NCI-H1694 treated with DMSO at 0.1 percent for 48 hours (cell line): ENCODE measurements around the gene HLTF.

Source experiments
- DNase-seq: peaks from one replicate; lab custom pipeline; 2025; lab: John Stamatoyannopoulos, UW

Gene HLTF

DNA sequence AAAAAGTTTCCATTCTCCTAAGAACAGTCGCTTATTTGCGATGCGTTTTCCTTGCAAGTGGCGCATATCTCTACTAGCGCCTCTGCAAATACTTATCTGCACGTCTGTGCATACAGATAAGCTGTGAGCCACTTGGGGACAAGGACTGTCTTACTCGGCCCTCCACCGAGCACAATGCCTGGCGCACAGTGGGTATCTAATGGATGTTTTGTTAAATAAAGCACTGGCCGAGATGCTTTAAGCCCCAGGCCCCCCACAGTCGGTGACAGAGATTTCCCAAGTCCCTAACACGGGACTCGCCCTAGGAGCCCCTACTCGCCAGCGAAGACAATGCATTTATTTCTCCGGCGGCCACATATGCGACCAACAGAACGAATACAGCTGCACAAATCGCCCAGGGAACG lies 503 bp downstream of the HLTF start:
- DNase-seq, result peak; percentile 55

DNA sequence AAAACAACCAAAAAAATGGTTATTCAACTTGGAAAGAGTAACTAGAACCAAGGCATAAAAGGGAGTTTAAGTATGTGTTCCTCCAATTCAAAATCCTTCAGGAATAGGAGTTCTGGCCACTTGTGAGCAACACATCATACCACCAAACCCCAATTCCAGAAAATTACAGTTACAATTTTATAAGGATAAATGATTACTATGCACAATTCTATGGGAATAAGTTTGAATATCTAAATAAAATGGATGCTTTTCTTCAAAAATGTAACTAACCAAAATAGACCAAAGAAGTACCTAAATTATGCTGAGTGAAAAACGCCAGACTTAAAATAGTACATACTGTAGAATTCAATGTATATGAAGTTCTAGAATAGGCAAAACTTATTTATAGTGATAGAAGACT lies 4.6 kb downstream of the HLTF start:
- DNase-seq, result no peak

DNA sequence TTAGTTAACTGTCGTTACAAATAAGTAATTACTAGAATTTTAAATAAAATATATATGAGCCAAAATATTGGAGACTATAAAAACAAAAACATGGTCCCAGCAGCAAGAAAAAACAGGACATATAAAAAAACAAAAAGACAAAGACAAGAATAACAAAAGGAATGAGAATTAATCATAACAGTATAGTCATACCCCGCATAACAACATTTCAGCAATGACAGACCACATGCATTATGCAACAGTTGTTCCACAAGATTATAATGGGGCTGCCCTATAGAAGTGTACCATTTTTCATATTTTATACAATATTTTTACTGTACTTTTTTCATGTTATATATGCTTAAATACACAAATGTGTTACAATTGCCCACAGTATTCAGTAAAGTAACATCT lies 5.6 kb downstream of the HLTF start:
- DNase-seq, result no peak

DNA sequence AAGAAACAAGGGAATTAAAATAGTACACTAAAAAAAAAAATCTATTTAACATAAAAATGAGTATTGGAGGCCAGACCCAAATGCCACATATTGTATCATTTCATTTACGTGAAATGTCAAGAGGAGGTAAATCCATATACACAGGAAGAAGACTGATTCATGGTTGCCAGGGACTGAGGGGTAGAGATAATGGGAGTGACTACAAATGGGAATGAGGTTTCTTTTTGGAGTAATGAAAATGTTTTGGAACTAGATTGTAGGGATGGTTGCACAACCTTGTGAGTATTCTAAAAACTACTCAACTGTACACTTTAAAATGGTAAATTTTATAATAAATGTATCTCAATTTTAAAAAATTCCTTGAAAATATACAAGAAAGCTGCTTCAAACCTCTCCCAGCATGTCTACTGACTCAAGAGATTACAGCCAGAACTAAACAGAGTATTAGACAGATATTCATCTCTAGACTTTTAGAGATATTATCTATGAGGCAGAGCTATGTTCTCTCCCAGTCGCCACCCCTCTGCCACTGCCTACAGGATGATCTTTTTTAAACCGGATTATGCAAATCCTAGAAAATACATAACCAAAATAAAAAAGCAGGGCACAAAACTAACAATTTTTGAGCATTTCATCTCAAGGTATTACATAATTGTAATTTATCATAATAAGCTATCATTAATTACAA lies 6.2 kb downstream of the HLTF start:
- DNase-seq, result no peak

DNA sequence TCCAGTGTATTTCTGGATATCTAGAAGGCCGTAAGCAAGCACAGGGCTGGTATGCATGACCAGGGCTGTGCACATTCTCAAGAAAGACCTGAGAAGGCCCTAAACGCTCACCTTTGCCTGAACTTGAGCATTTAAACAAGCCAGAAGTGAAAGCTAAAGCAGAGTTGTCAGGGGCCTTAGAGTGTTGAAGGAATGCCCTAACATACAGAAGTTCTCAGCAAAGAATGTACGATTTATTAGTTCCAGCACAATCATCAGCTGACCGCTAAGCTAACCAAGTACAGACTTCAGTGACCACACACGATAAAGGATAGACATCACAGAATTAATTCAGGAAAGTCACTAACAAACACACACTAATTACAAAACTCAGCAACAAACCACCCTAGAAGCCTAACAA lies 8.7 kb downstream of the HLTF start:
- DNase-seq, result no peak

DNA sequence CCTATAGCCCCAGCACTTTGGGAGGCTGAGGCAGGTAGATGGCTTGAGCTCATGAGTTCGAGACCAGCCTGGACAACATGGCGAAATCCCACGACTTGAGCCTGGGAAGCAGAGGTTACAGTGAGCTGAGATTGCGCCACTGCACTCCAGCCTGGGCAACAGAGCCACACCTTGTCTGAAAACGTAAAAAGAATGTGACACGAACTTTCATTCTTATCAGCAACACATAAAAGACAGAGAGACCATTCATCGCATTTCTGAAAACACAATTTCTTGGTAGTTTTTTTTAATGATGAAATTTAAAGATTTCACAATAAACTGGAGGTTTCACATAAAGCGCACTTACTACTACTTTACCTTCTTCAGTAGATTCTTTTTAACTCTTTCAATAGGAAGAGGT lies 18.4 kb downstream of the HLTF start:
- DNase-seq, result no peak

DNA sequence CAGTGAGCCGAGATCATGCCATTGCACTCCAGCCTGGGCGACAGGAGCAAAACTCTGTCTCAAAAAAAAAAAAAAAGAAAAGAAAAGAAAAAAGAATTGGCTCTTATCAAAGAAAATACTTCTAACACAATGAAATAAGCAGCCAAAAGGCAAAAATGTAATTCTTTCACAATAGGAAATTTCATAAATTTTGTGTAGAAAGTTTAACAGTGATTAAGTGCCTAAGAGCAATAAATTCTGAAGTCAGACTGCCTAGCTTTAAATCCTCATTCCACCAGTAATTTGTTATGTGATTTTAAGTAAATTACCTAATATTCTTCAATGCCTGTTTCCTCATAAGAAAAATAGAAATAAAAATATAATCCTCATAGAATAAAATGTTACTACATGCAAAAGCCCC lies 24.6 kb downstream of the HLTF start:
- no peak for DNase-seq

DNA sequence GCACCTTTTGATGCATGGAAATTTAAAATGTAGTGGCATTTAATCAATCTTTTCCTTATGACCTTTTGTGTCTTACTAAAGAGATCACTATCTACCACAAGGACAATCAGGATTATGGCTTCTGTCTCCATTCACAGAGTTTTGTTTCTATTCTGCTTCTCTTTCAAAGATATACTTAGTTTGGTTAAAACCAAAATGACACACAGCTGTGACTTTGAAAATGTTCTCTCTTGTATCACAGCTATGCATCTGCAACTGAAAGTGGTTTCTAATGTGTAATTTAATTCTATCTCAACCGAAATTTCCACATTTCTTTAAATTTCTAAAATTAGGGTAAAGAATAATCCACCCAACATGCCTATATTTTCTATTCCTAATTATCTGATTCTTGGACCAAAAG lies 27.7 kb downstream of the HLTF start:
- no peak for DNase-seq

DNA sequence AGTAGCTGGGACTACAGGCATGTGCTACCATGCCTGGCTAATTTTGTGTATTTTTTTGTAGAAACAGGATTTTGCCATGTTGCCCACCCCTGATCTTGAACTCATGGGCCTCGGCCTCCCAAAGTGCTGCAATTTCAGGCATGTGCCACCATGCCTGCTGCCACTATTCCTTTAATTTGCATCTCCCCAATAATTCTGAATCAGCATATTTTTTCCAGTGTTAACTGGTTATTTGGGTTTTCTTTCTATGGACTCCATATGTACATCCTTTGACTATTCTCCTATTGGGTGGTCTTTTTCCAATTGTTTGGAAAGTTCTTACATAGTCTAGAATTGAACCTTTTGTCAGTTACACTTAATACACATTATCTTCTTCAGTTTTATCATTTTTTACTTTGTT lies 28.1 kb downstream of the HLTF start:
- no peak for DNase-seq

DNA sequence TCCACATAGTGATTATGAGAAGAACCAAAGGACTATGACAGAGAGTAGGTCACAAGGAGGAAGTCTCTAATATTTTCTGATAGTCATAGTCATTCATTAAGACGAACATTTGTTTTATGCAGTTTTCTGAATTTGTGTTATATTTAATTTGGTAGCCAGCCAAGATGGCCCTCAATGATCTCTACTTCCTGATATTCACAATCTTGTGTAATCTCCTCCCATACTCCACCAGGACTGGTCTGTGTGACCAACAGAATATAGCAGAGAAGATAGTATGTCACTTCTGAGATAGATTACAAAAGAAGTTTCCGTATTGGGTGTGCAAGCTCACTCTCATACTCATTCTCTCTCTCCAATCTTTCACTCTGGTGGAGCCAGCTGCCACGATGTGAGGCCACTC lies 30.8 kb downstream of the HLTF start:
- DNase-seq, result no peak

DNA sequence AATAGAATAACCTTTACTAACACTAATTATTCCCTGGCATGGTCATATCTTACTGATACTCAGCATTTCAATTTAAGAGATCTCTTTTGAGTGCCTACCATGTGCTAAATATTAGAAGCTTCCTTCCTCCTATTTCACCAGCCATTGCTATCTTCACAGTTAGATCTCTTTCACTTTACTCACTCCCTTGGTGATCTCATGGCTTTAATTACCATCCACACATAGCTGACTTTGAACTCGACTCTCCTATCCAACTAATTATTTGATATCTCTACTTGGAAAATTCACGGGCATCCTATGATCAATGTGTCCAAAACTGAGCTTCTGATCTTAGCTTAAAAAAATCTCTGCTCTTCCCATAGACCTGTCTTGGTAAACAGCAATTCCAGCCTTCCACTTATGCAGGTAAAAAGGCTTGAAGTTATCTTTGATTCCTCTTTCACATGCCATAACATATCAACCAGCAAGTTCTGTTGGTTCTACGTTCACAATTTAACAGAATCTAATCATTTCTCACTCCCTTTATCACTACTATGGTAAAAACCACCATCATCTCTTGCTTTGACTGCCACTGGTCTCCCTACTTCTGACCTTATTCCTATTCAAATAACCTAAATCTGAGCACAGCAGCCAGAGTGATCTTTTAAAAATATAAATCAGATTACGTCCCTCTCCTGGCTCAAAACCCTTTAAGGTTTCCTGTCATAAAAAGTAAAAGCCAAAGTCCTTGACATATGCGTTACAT lies 41.8 kb downstream of the HLTF start:
- no peak for DNase-seq

DNA sequence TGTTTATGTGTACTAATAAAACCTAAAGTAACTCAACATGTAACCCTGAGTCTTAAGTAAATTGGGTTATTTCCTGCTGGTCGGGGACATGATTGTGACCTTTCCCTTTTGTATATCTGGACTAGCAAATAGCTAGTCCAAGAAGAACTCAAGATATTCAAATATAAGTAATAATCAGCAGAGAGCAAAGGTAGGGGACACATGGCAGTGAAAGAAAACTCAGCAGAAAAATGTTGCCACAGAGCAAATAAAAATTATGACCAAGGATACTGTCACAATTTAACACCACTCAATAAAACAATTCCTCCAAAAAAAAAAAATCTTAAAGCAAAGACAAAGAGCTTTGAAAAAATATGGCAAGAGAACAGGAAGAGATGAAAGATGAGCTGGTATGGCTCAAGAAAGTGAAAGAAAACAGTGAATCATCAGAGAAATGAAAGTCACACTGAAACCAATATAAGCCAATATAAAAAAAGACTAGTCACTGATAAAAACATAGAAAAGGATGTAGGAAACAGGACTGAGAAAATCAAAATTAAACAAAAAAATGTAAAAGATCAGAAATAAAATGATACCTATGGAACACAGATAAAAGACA lies 43.4 kb downstream of the HLTF start:
- no peak for DNase-seq

DNA sequence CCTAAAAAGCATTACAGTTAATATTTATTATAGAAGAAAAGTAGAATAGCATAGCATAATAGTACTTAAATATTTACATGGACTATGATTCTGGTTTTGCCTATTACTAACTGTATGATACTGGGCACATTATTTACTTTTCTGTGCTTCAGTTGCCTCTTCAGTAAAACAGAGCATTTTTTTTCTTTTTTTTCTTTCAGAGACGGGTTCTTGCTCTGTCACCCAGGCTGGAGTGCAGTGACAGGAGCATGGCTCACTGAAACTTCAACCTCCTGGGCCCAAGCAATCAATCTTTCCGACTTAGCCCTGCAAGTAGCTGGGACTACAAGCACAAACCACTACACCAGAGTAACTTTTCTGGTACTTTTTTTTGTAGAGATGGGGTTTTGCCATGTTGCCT lies 48.0 kb downstream of the HLTF start:
- DNase-seq, result no peak

DNA sequence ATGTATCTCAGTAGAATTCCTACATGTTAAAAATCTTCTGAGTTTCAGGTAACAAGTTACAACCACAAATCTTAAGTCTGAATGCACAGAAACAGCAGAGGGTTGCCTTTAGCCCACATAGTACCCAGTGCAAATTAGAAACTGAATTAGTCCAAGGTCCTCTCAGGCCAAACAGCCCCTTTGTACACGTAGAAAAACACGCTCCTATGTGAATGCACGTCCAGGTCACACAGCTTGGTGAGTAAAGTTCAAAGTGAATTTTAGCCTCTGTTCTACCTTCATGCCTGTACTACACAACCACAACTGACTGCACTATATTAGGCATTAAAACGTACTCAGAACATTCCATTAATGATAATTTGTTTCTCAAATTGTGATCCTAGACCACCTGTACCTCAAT lies 48.6 kb downstream of the HLTF start:
- DNase-seq, result no peak

DNA sequence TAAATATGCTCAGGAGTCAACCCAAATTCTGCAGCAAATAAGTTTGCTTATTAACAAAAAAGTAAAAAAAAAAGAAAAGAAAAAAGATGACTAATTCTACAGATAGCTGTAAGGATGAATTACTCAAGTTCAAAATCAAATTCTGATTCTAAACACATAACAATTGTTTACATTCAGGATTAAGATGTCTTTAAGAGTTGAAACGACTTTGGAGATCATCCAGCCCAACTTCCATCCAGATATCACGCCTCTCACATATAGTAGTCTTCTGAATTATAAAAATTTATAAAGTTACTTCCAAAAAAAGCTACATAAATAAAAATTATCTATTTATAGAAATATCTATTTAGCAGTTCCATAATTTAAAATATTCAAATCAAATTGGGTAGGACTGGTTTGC lies 55.2 kb downstream of the HLTF start:
- DNase-seq, result no peak

DNA sequence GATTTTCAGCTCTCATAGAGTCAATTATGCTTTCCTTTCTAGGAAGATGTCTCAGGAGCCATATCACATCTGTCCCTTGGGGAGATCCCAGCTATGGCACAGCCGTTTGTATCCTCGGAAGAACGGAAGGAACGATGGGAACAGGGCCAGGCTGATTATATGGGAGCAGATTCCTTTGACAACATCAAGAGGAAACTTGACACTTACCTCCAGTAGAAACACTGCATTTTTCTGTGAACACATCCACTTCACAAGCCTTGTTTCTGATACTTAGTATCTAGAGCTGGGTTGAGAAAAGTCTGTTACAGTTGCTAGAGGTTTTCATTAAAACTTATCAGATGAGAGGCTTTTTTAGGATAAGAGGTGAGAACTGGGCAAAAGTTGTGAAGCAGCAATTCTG lies 59.6 kb downstream of the HLTF start:
- no peak for DNase-seq

DNA sequence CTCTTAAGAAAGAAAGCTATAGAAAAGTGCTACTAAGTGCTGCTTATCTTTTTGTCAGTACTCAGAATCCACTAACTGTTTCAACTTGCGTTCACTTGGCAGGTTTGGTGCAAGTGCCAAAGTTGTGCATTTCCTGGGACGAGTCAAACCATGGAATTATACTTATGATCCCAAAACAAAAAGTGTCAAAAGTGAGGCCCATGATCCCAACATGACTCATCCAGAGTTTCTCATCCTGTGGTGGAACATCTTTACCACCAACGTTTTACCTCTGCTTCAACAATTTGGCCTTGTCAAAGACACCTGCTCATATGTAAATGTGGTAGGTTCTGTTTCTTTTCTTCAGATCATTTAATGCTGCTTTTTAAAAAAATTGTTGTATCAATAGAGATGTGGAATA lies 62.4 kb downstream of the HLTF start:
- DNase-seq, result no peak

DNA sequence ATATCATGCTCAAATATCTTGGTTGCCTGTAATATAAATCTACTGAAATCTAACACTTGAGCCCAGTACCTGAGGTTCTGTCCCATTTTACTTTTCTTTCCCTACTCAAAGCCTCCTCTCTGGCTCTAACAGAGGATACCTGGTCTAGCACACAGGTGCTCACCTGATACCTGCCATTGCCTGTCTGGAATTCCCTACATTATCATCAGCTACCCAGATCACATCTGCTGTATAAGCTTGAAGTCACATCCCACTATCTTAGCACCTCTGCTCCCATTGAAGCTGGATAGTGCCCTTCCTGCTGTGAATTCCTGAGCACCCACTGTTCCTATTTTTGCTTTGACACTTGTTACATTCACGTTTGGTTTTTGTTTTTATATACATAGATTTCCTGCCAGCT lies 64.5 kb downstream of the HLTF start:
- no peak for DNase-seq

DNA sequence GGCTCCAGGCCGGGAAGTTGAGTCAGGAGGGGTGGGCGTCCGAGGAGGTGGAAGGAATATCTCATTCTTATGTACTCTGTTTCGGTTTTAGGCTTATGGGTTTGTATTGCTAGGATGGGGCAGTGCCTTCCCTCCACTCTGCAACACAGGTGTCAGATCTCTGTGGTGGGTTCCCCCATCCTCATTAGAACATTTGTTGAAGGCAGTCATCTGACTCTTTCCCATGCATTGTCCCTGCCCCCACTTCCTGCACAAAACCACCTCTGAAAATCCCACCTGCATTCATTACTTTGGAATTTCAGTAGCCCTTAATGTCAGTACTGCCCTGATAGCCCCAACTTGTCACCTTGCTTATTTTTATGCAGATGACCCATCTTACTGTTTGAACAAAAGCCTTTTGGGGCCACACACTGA lies 65.5 kb downstream of the HLTF start:
- no peak for DNase-seq

DNA sequence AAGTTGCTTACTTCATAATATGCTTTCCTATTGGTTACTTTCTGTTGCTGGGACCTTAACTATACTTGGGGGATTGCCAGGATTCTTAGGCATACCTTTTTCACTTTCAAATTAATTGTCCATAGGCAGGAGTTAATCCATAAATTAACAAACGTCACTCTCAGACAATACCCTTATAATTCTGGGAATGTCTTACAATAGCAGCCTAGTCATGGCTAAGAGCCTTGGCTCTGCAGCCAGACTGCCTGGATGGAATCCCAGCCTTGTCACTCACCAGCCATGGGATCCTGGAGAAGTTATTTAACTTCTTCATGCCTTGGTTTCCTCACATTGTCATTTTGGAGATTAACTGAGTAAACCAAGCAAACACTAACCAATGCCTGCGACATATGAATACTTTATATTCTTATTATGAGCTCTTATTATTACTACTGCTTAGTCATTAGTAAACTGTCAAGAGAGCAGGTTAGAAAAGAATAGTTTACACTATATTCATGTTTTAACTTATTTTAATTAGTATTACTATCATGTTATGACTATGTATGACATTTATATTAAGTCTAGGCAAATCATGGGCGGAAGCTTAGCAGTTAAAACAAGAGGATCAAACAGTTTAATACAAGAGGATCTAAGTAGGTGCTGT lies 66.0 kb downstream of the HLTF start:
- no peak for DNase-seq

DNA sequence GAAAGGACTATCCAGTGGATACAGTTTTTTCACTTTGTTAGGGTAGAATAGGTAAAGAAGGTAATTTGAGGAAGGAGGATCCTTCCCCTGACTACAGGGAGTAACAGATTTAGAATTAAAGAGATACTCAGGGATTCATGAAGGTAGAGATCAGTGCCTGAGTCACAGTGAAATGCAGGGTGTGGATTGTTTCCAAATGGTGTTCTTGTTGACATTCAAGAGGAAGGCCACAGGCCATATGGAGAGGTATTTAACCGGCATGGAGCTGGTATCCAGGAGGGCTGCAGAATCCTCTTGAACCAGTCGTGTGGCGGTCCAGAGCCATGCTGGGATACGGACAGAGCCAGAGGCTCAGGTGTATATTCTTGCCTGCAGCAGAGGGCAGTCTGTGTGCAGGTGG lies 66.8 kb downstream of the HLTF start:
- no peak for DNase-seq

DNA sequence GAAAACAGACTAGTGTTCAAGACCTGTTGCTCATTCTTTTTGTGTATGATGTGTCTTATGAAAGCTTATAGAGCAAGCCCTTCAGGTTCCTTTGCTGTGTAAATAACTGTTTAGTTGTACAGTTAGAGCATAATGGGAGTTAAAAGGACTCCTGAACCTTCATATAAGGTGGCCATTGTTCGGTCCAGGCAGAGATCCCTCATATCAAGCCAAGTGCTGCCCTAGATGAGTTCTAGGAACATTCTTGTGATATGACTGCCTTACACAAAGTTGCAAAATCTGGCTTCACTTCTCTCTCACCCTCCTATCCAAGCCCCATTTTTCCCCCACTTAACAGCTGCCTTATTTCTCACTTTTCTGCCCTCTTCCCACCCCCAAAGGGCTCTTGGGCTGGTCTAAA lies 68.1 kb downstream of the HLTF start:
- no peak for DNase-seq
